Measurements from ENCODE around the gene STX16.

Gene STX16

DNA sequence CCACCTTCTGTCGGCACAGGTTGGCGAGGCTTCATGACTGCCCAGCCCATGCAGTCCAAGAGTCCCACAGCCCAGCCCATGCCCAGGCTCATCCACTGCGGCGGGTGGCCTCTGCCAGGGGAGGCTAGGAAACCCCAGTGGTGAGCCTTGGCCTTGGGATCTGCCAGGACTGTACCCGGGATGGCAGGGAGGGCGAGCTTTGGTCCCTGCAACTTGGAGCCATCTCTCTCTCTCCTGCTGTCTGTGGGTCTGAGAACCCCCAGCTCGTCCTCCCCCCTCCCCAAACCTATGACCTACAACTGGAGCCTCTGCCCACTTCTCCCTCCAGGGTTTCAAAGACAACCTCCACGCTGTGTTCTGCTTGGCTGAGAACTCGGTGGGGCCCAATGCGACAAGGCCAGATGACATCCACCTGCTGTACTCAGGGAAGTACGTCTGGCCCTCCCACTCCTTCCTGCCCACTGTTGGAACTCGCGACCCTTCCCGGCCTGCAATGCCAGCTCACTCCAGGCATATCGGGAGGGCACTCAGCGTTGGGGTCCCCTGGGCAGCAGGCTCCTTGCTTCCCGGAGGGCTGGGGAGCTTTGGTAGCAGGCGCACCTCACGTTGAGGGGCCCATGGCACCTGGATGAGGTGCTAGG is 61.2 kb downstream of the STX16 start:
- peak; percentile 22 for DNase-seq

DNA sequence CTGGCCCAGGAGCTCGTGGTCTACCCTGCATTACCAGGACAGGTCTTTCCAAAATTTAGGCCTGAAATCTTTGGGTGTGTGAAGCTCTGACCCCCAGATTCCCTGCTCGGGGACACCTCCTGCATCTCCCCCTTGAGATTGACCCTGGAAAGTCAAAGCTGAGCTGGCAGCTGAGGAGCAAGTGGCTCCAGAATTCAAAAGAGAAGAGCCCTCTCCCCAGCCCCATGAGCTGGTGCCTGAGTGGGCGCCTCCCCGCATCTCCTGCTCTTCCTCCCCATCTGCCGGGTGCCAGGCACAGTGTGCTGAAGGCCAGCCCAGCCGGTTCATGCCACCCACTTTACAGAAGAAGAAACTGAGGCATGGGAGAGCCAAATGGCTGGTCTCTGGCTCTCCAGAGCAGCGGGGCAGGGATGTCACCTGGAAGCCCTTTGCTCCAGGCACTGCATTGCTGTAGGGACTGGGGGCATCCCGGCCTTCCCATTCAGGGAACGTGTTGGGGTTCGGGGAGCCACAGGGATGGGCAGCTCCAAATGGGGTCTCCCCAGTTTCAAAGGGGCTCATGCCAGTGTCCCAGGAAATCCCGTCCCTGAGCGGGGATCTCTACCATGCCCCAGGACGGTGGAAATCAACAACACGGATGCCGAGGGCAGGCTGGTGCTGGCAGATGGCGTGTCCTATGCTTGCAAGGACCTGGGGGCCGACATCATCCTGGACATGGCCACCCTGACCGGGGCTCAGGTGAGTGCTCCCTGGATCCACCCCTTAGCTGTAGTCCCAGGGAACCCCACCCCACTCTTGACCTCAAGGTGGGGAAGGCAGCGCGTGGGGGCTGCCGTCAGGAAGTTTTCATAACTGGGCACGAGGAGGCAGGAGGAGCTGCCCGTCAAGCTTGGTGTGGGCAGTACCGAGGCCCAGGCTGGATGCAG is 62.0 kb downstream of the STX16 start:
- peak; percentile 37 for DNase-seq

DNA sequence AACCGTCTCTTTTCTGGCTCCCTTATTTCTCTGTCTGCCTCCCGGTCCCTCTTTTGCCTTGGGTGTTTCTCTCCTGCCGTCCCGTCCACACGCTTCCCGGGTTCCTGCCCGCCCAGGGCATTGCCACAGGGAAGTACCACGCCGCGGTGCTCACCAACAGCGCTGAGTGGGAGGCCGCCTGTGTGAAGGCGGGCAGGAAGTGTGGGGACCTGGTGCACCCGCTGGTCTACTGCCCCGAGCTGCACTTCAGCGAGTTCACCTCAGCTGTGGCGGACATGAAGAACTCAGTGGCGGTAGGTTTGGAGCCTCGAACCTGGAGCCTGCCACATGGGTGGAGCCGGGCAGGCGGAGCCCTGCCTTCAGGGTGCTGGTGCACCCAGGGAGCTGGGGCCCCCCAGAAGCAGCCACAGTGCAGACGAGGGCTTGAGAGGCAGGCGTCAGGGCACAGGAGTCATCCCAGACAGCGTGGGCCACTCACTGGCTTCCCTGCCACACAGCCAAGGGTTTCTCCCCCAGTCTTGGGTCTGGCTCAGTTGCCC is 62.8 kb downstream of the STX16 start:
- peak; percentile 41 for DNase-seq

DNA sequence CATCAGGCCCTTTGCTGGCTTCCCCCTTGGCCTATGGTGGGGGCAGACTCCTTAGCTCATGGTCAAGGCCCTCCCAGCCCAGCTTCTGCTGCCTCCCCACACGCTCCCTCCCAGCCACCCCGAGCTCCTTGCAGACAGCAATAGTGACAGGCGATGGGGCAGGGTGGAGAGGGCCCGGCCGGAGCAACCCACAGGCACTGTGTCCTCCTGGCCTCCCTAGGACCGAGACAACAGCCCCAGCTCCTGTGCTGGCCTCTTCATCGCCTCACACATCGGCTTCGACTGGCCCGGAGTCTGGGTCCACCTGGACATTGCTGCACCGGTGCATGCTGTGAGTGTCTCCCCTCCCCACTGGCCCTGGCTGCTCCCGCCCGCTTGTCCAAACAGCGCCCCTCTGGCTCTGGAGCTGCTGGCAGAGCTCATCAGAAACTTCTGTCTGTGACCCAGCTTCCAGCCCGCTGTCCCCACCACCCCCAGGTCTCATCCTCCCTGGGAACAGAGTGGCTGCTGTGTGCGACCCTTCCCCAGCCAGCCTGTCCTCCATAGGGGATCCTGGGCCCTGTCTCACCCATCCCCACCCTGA is 63.3 kb downstream of the STX16 start:
- peak; percentile 39 for DNase-seq

DNA sequence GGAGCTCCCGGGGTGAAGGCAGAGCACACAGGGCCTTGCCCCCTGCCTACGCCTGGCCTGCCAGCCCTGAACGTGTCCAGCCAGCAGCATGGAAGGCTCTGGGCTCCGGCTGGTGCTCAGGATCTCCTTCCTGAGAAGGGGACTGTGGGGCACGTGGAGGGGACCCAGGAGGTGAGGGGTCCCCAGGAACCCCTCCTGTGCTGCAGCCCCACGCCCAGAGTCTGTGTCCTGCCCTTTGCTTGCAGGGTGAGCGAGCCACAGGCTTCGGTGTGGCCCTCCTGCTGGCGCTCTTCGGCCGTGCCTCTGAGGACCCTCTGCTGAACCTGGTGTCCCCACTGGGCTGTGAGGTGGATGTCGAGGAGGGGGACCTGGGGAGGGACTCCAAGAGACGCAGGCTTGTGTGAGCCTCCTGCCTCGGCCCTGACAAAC is 63.9 kb downstream of the STX16 start:
- DNase-seq, result peak; percentile 16

DNA sequence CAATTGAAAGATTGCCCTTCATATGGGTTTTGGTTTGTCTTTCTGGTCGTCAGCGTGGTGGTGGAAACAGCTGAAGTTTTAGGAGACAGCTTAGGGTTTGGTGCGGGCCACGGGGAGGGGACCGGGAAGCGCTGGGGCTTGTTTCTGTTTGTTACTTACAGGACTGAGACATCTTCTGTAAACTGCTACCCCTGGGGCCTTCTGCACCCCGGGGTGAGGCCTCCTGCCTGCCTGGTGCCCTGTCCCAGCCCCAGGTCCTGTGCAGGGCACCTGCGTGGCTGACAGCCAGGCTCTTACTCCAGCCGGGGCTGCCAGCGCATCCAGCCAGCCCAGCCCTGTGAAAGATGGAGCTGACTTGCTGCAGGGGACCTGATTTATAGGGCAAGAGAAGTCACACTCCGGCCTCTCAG is 64.3 kb downstream of the STX16 start:
- peak; percentile 37 for DNase-seq

DNA sequence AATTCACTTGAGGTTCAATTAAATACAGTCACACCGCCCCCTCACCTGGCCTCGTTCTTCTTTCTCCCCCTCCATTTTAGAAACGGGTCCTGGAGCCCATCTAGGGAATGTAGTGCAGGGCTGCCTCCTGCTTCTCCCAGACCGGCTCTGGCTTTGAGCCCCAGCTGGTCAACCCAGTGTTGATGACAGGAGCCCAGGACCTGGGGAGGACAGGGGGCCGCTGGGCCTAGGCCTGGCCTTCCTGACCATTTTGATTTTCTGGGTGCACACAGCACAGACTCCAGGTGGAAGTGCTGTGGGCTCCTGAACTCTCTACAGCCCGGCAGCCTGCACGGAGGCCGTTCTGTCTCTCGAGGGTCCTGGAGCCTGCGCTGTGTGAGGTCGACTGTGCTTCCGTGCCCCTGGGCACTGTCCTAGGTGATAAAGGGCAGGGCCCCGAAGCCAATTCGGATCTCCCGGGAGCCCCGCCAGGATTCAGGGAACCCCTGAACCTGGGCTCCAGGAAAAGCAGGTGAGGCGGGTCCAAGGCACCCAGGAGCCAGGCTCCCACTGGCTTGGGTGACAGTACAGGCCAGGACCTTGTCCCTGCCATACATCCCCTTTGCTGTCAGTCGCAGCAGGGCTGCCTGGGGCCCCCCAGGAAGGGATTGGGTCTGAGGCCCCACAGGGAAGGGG is 64.9 kb downstream of the STX16 start:
- DNase-seq, result peak; percentile 13

DNA sequence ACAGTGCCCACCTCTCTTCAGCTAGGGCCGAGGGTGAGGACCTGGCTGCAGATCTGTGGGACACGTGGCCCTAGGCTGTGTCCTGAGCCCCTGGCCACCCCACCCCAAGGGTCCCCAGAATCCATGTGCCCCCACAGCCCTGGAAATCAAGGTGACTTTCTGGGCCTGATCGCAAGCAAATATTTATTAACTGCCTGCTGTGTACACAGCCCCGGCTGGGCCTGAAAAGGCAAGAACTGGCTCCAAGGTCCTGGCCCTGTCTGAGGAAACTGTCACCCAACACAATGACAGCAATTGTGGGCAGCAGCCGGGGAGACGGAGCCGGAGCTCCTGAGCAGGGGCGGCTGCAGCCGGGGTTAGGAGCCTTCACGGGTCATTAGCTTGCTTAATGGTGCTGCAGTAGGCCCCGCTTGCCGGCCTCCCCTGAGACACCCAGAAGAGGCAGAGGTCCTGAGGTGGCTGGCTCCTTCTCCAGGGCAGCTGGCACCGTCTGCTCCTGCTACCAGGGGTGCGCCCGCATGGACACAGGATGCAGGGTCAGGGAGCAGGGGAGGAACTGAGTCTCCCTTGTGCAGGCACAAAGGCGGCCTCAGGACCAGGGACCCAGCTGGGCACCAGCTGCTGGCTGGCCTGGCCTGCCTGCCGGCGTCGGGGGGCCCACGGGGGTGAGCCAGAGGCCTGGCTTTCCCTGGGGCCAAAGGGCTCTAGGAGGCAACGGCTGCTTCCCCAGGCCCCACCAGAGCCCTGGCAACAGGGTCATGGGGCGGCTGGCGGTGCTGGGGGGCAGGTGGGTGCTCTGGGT is 65.6 kb downstream of the STX16 start:
- DNase-seq, result peak; percentile 48

DNA sequence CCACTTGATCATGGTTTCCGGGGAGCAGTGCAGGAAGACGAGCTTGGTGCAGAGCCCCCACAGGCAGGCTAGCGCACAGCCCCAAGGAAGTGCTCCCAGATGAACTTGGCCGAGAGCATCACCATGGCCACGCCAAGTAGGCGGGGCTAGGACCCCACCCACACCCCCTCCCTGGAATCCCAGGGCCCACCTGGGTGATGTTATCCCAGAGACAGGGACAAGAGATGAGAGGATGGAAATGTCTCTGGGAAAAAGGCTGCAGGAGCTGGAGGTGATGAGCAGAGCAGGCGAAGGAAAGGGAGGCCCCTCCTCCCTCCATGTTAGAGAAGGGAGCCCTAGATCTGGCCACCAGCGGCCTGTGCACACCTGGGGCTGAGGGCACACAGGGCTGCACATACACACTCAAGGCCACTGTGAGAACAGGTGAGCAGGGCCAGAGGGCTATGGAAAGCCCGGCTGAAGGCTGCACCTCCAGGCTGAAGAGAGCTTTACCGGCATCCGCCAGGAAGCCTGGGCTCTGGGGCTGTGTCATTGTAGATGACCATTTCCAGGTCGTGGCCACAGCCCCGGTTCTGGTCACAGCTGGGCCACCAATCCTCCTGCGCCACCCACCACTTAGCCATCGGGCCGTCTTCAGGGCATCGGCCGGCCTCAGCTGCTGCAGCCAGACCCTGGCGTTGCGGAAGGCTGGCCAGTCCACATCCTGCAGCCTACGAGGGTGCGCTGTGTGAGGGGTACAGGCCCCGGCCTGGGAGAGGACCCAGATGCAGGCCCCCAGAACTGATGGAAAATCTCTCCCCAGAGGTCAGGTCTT is 66.4 kb downstream of the STX16 start:
- DNase-seq, result peak; percentile 42

DNA sequence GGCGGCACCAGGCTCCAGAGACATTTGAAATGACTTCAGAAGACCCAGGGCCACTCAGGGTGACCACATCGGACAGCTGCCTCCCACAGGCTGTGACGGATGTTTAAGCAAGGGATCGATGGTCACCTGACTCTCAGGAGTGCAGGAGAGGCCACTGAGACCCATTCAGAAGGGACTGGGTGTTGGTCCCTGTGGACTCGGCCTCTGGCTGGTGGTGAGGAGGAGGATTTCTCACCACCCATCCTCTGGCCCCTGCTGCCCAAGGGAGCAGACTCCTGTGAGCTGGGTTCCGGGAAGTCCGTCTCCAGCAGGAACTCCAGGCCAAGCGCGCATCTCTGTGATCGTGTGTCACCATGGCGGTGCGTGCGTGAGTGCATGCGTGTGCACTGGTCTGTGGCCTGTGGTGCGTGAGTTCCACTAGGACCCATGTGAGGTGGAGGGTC is 67.1 kb downstream of the STX16 start:
- peak; percentile 32 for DNase-seq

DNA sequence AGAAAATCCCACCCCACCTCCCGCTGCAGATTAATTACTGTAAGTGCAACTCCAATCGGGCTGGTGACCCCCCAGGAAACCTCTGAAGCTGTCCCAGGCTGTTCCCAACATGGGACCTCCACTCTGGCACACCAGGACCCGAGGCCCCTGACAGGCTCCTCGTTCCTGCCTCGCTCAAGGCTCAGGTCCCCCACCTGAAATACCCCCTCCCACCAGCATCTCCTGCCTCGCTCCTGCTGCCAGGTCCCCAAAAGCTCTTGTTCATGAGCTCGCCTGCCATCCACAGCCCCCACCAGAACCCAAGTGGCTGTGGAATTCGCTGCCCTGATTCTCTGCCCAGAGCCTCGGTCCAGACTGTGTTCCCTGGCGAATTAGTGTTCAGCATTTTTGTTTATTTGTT is 67.6 kb downstream of the STX16 start:
- peak; percentile 38 for DNase-seq

DNA sequence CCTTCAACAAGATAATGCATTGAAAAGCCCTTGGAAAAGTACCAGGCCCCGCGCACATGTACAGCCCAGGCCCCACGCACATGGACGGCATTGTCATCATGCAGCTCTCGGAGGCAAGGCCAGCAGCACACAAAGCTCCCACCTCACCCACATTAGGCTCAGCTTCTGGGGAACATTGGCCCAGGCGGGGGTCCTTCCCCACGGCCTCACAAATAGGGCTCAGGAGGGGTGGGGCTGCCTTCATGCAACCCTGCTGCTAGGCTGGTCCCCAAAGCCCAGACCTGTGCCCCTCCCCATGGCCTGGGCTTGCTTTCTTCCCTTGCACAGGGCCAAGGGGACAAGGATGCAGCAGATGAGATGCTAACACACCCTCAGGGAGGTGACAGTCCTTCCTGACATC is 68.2 kb downstream of the STX16 start:
- DNase-seq, result peak; percentile 25

DNA sequence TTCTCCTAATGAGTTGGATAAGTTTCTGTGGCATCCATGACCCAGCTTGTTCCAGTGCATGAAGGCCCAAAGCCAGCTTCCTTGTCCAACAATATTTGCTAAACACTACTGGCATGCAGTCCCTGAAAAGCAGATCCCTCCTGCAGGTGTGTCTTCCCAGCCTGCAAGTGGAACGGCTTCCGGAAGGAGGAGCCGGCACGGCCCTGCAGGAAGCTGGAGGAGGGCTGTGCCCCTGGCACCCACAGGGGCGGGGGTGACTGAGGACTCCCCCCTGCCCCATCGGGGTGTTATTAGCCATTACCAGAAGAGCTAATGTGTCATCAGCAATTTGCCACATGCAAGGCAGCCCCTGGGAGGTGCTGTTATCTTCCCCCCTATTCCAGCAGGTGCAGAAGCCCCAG is 68.9 kb downstream of the STX16 start:
- peak; percentile 42 for DNase-seq

DNA sequence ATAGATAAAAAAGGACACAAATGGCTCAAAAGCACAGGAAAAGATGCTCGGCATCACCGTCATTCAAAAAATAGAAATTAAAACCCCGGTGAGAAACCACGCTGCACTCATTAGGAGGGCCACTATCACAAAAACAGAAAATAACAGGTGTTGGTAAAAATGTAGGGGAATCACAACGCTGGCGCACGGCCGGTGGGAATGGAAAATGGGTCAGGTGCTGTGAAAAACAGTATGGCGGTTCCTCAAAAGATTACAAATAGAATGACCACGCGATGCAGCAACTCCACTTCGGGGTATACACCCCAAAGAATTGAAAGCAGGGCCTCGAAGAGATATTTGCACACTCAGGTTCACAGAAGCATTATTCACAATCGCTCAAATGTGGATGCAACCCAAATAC is 69.8 kb downstream of the STX16 start:
- DNase-seq, result peak; percentile 29

DNA sequence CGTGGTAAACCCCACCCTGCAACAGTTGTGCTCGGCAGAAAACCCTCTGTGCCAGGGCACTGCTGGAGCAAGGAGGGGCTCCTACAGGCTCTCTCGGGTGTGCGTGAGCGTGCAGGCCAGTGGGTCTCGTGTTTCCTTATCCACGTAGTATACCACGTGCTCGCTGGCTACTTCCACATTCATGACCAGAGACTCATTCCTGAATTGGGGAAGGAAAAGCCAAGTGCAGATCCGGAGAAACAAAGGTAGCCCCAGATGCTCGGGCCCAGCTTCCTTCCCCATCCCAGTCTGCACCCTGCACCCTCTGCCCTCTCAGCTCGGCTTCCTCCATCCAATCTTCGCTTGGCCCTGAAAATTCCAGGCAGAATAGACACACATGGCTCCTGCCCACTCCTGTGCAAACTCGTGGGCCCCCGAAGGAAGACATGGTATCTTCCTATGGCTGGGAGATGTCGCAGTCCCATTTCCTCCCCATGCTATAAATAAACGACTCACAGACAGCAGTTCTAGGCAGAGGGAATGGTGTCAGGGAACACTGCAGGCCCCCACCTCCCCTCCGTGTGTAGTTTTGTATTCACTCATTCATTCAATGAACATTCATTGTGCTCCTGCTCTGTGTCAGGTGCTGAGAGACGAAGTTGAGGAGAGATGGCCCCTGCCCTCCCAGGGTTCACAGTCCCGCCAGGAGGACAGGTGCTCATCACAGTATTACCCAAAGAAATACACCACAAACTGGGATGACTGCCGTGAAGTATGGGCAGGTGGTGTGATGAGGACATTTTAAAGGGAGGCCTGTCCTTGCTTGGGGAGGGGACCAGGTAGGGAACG is 71.1 kb downstream of the STX16 start:
- DNase-seq, result peak; percentile 38

DNA sequence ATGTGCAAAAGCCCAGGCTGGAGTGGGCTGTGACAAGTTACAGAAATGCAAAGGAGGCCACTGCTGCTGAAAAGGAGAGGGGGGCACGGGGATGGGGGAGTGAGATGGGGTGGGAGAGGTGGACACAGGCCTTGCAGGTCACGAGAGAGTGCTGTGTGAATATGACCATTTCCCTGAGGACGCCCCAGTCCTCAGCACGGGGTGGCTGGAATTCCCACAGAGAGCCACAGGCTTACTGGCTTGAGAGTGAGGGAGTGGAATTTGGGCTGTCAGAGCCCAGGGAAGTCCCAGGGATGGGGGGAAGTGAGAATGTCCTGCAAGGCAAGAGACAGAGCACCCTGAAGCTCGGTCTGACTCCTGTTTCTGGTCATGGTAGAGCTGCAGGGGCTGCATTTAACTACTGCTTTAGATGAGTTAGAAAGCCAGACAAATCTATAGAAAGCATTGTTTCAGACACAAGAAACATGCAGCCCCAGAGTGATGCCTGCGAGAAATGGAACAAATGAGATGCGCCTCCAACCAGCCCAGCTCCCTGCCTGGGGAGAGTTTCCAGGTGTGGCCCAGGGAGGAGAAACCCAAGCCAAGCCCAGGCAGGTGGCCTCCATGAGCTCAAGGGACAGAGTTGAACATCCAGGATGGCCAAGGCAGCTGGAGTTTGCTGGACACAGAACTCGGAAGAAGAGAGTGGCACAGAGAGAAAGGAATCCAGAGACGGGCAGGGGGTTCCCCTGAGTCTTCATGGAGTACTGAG is 72.0 kb downstream of the STX16 start:
- DNase-seq, result peak; percentile 28

DNA sequence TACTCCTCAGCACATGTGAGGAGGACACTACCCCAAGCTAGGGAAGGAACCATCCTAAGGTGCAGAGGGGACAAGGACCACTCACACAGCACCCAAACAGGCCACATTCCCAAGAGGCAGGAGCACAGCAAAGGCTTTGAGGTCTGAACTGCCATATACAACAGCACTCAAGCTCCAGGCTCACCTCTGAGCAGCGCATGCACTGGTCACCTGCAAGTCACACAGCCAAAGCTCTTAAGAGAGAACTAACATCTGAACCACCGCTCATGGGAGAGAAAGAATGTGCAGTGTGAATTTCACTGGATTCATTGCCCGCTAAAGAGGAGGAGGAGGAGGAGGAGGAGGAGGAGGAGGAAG is 72.5 kb downstream of the STX16 start:
- peak; percentile 20 for DNase-seq

DNA sequence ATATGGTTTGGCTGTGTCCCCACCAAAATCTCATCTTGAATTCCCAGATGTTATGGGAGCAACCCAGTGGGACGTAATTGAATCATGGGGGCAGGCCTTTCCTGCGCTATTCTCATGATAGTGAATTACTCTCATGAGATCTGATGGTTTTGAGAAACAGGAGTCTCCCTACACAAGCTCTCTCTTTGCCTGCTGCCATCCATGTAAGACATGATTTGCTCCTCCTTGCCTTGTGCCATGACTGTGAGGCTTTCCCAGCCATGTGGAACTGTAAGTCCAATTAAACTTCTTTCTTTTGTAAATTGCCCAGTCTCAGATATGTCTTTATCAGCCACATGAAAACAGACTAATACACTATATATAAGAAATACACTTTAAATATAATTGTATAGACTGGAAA is 75.1 kb downstream of the STX16 start:
- peak; percentile 12 for DNase-seq

Measured in right forelimb (tissue), 1 donor.